Measurements from ENCODE around the gene PRKACA. TPM values are rescaled to one million over a fixed set of nuclear protein-coding genes. Genes with fewer than 3 reads are reported as not detected.

The PRKACA gene
- total and polyA plus RNA-seq, 8 donors, result 25.3 to 42.9 (median 30.3) TPM

GRCh38 chr19:14164082-14164481 is 46.5 kb upstream of the PRKACA start:
- no peak for FAIRE-seq
- Histone ChIP-seq H3K9me3 (no peaks in the 10 kb centered on the region), H3K27me3 (no peaks in the 10 kb centered on the region), H3K36me3 (no peaks in the 10 kb centered on the region), H3K4me3 (no peak overlapping the region), H3K4me1 (no peaks in the 10 kb centered on the region), H3K27ac (no peak overlapping the region)
- WGBS, 2 donors, result 73 to 75% methylated on average over 10 to 11 of the region's 11 CpGs
- intact Hi-C loops (cut with DNase I), result no loop called here
- no peak for ATAC-seq
- no peak for DNase-seq
- TF ChIP-seq CTCF (IDR thresholded peaks at IDR 0.05), result no peak

GRCh38 chr19:14162871-14163297 is 45.3 kb upstream of the PRKACA start:
- peaks cover 0 to 4% (median 0%) of the 10 kb centered on the region in 3 donors for H3K36me3 ChIP-seq
- H3K4me1 ChIP-seq, result no peaks in the 10 kb centered on the region
- intact Hi-C loops (cut with DNase I), result no loop called here
- 96 to 97% methylated on average over 38 of the region's 38 CpGs for WGBS, 2 donors
- TF ChIP-seq CTCF (IDR thresholded peaks at IDR 0.05), result no peak
- H3K27me3 ChIP-seq, result no peaks in the 10 kb centered on the region
- DNase-seq (no peak), ATAC-seq (no peak), FAIRE-seq (no peak)
- no peak overlapping the region for H3K27ac ChIP-seq
- no peak overlapping the region for H3K4me3 ChIP-seq
- H3K9me3 ChIP-seq, result no peaks in the 10 kb centered on the region

- 91 to 94% methylated on average over 18 to 19 of the region's 19 CpGs for WGBS, 2 donors
- DNase-seq (no peak), ATAC-seq (no peak), FAIRE-seq (no peak)
- Histone ChIP-seq H3K4me3 (no peak overlapping the region), H3K27me3 (no peaks in the 10 kb centered on the region), H3K9me3 (no peaks in the 10 kb centered on the region), H3K4me1 (no peaks in the 10 kb centered on the region), H3K27ac (no peak overlapping the region), H3K36me3 (peaks cover 0 to 18% (median 5%) of the 10 kb centered on the region in 3 donors)
- TF ChIP-seq CTCF (IDR thresholded peaks at IDR 0.05), result no peak
- intact Hi-C loops (cut with DNase I), result no loop called here
Measured at GRCh38 chr19:14161305-14161704, 43.7 kb upstream of the PRKACA start.

DNA sequence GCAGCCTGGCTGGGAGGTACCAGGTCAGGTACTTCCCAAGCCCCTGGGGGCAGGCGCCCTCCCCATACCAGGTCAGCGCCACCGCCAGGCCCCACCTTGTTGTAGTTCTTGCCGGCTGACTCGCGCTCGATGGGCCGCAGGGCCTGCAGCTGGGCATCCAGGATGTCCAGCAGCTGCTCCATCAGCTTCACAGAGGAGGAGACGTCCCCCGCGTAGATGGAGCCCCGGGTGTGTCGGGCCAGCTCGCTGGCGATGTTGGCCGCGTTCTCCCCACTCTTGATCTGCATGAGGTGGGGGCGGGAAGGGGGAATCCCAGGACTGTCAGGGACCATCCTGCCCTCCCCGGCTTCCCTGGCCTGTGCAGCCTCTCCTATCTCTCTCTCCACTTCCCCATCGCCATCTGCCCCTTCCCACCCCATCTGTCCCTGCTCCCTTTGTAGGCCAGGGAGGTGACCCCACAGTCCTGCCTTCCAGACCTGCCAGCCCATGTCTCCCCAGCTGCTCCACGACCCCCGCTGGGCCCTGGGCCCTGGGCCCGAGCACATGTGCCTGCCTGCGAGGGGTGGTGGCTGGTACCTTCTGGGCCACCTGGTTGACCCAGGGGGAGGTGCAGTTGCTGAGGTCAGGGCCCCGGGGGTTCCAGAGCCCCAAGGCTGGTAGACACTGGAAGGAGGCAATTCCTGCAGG is 42.6 kb upstream of the PRKACA start:
- Histone ChIP-seq H3K36me3 (peaks cover 0 to 18% (median 5%) of the 10 kb centered on the region in 3 donors), H3K4me3 (no peak overlapping the region), H3K27me3 (no peaks in the 10 kb centered on the region), H3K27ac (no peak overlapping the region), H3K4me1 (no peaks in the 10 kb centered on the region), H3K9me3 (no peaks in the 10 kb centered on the region)
- DNase-seq, result no peak
- no peak for TF ChIP-seq CTCF (IDR thresholded peaks at IDR 0.05)
- no peak for ATAC-seq
- 87 to 93% methylated on average over 25 of the region's 25 CpGs for whole genome bisulfite sequencing, 2 donors
- intact Hi-C loops (cut with DNase I), result no loop called here
- no peak for FAIRE-seq

DNA sequence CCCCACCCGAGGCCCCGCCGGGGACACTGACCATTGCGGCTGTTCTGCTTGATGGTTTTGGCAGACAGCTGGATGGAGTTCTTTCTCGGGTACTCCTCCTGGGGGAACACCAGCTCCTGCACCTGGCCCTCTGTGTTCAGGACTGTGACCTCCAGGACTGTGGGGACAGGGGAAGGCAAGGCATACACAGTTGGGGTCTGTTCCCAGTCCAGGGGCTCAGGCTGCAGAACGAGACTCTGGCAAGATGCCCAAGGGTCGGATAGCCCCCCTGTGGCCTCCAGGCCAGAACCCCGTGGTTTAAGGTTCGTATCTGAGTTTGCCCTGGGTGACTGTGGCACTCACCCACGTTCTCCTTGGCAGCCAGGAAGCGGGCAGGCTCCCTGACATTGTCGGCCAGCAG is 41.5 kb upstream of the PRKACA start:
- H3K4me3 ChIP-seq, result no peak overlapping the region
- H3K27me3 ChIP-seq, result no peaks in the 10 kb centered on the region
- DNase-seq (no peak), ATAC-seq (no peak), FAIRE-seq (no peak)
- no peak overlapping the region for H3K27ac ChIP-seq
- no peaks in the 10 kb centered on the region for H3K4me1 ChIP-seq
- no peak for TF ChIP-seq CTCF (IDR thresholded peaks at IDR 0.05)
- H3K9me3 ChIP-seq, result no peaks in the 10 kb centered on the region
- 72 to 78% methylated on average over 12 of the region's 12 CpGs for WGBS, 2 donors
- intact Hi-C loops (cut with DNase I), result no loop called here
- peaks cover 0 to 18% (median 5%) of the 10 kb centered on the region in 3 donors for H3K36me3 ChIP-seq

Data from pancreas (tissue), 10 donors.